ENCODE results near the gene GNG3.
"Not testable (repeated sequence)": the region's sequence is repeated elsewhere in the genome, so short reads cannot be mapped to it uniquely, and the experiment has no call there.

DNA sequence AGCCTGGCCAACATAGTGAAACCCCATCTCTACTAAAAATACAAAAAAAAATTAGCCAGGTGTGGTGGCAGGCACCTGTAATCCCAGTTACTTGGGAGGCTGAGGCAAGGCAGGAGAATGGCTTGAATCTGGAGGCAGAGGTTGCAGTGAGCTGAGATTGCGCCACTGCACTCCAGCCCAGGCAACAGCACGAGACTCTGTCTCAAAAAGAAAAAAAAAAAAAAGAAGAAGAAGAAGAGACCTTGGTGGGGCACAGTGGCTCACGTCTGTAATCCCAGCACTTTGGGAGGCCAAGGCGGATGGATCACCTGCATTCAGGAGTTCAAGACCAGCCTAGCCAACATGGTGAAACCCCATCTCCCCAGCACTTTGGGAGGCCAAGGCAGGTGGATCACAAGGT, 3.6 kb upstream of the GNG3 start:
- TF ChIP-seq, protein P1, sequence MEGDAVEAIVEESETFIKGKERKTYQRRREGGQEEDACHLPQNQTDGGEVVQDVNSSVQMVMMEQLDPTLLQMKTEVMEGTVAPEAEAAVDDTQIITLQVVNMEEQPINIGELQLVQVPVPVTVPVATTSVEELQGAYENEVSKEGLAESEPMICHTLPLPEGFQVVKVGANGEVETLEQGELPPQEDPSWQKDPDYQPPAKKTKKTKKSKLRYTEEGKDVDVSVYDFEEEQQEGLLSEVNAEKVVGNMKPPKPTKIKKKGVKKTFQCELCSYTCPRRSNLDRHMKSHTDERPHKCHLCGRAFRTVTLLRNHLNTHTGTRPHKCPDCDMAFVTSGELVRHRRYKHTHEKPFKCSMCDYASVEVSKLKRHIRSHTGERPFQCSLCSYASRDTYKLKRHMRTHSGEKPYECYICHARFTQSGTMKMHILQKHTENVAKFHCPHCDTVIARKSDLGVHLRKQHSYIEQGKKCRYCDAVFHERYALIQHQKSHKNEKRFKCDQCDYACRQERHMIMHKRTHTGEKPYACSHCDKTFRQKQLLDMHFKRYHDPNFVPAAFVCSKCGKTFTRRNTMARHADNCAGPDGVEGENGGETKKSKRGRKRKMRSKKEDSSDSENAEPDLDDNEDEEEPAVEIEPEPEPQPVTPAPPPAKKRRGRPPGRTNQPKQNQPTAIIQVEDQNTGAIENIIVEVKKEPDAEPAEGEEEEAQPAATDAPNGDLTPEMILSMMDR (conservative IDR thresholded peaks at IDR 0.05; ENCODE audit: low read depth, low read length) = not testable (repeated sequence)
- not testable (repeated sequence) for TF ChIP-seq EZH2phosphoT487 (IDR thresholded peaks at IDR 0.05; ENCODE audit: borderline replicate concordance, low read length)
